ENCODE measurements around the gene PAK1IP1.
A peak's percentile ranks its signal among the peaks of the same experiment; 100 is the strongest.
"Not testable (repeated sequence)": the region's sequence is repeated elsewhere in the genome, so short reads cannot be mapped to it uniquely, and the experiment has no call there.

PAK1IP1 gene

DNA sequence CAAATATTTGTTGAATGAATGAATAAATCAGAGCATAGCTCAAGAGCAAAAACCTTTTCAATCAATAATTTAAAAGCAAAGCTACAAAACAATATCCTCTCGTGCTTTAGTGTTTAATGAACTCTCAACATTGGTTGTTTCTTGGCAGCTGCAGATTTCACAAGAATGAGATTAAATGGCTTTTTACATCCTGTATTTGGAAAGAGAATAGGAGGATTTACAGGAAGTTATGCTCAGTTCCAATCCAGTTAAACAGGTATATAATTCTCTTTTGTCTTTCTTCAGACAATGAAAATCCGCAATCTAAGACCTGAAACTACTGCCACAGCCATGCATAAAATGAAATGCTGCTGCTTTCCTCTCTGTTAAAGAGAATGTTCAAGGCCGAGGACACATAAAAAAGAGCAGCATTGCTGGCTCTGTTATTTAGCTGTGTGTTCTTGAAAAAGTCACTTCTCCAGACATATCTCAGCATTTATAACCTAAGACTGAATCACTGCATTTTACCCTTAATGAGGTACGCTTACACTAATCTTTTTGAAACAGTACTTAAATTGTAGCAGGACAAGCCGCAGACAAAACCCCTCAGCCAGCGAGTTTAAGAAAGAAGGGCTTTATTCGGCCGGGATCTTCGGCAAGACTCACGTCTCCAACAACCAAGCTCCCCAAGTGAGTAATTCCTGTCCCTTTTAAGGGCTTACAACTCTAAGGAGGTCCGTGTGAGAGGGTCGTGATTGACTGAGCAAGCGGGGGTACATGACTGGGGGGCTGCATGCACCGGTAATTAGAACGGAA is 3.9 kb upstream of the PAK1IP1 start:
- no peak for DNase-seq (ENCODE audit: low read depth in 2 of 2)

DNA sequence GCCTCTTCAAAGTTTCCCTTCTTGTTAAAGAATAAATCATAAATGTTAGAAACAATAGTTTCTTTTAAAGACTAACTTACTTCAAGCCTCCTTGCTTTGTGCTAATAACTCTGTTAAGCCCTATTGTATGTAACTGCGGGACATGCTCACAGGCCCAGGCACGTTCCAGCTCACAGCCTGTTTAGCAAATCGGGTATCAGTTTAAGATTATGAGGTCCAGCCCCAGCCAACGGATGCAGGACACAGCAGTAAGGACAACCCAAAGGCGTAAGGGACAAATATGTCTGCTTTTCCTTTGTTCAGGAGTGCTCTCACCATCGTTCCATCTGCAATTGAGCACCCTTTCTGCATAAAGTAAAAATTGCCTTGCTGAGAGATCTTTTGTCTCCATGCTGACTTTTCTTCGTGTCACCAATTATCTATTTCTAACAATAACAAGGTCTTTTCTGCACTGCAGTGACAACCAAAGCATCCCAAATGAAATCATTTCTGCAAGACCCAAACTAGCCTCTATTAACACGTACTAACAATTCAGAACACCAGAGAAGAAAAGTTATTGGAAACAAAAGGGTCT is 1.7 kb upstream of the PAK1IP1 start:
- DNase-seq (ENCODE audit: low read depth in 2 of 2), result no peak

DNA sequence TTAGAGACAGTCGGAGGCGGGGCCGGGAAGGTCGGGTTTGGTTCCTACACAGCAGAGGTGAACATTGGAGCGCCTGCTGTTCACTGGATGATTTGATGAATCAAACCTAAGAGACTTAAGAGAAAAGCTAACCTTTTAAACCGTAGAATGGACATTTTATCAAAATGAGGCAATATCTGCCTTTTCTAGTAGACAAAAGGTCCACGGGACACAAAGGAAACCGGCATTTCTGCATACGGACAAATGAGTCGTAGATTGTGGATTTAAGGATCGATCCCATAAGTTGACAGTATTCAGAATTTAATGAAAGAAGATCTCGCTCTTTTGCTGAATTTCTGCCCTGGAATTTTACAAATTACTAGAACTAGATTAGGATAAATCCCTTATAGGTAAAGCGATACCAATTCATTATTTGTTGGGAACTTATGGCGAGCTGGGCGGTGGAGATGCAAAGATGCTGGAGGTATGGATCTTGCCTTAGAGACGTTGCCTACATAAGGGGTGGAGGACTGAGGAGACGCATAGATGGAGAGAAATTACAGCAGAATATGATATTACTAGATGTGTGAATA is 400 bp downstream of the PAK1IP1 start:
- DNase-seq (ENCODE audit: low read depth in 2 of 2), result no peak

DNA sequence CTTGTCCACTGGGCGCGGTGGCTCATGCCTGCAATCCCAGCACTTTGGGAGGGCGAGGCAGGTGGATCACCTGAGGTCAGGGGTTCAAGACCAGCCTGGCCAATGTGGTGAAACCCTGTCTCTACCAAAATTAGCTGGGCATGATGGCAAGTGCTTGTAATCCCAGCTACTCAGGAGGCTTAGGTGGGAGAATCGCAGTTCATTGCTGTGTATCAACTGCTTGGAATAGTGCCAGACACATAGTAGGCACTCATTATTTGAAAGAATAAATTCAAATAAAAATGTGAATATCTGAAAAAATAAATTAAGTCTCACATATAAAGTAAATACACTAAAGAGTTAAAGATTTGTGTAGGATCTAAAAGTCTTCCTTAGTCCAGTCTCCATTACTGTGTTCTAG is 1.9 kb downstream of the PAK1IP1 start:
- DNase-seq (ENCODE audit: low read depth in 2 of 2), result no peak

DNA sequence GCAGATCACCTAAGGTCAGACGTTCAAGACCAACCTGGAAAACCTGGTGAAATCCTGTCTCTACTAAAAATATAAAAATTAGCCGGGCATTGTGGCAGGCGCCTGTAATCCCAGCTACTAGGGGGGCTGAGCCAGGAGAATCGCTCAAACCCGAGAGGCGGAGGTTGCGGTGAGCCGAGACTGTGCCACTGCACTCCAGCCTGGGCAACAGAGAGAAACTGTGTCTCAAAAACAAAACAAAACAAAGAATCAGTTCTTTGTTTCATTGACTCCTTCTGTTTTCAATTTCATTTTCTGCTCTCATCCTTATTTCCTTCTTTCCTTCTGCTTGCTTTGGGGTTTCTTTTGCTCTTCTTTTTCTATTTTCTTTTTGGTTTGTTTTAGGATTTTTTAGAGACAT is 19.2 kb downstream of the PAK1IP1 start:
- no peak for DNase-seq (ENCODE audit: low read depth in 2 of 2)

DNA sequence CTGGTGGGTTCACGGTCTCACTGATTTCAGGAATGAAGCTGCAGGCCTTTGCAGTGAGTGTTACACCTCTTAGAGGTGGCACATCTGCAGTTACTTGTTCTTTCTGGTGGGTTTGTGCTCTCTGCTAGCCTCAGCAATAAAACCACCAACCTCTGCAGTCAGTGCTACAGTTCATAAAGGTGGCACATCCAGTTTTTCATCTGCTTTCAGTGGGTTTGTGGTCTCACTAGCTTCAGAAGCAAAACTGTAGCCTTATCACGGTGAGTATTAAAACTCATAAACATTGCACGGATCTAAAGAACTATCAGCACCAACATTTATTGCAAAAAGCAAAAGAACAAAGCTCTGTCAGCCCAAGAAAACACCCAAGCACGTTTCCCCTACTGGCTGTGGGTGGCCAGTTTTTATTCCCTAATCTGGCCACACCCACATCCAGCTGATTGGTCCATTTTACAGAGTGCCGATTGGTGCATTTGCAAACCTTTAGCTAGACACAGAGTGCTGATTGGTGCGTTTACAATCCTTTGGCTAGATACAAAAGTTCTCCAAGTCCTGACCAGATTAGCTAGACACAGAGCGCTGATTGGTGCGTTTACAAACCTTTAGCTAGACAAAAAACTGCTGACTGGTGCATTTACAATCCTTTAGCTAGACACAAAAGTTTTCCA is 24.7 kb downstream of the PAK1IP1 start:
- DNase-seq (ENCODE audit: low read depth in 2 of 2), result no peak

DNA sequence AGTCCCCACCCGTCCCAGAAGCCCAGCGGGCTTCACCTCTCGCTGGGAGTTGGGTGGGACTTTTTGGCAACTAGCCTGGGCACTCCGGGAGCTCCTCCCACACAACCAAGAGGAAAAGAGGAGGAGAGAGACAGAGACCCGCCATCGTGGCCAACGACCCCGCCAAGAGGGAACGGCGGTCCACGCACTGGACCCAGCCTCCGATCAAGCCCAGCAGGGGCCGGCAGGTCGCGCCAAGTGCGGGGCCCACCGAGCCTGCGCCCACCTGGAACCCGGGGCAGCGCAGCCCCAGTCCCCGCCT is 25.1 kb downstream of the PAK1IP1 start:
- no peak for DNase-seq (ENCODE audit: low read depth in 2 of 2)

DNA sequence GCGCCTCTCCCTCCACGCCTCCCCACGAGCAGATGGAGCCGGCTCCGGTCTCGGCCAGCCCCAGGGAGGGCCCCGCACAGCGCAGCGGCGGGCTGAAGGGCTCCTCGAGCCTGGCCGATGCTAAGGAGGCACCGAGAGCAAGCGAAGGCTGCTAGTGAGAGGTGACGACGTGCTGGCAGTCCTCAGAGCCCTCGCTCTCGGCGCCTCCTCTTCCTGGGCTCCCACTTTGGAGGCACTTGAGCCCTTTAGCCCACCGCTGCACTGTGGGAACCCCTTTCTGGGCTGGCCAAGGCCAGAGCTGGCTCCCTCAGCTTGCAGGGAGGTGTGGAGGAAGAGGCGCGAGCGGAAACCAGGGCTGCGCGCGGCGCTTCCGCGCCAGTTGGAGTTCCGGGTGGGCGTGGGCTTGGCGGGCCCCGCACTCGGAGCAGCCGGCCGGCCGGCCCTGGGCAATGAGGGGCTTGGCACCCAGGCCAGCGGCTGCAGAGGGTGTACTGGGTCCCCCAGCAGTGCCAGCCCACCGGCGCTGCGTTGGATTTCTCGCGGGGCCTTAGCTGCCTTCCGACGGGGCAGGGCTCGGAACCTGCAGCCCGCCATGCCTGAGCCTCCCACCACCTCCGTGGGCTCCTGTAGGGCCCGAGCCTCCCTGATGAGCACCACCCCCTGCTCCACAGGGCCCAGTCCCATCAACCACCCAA is 25.6 kb downstream of the PAK1IP1 start:
- peak in 1 of 2 donors; percentile 20 for DNase-seq (ENCODE audit: low read depth in 2 of 2)

DNA sequence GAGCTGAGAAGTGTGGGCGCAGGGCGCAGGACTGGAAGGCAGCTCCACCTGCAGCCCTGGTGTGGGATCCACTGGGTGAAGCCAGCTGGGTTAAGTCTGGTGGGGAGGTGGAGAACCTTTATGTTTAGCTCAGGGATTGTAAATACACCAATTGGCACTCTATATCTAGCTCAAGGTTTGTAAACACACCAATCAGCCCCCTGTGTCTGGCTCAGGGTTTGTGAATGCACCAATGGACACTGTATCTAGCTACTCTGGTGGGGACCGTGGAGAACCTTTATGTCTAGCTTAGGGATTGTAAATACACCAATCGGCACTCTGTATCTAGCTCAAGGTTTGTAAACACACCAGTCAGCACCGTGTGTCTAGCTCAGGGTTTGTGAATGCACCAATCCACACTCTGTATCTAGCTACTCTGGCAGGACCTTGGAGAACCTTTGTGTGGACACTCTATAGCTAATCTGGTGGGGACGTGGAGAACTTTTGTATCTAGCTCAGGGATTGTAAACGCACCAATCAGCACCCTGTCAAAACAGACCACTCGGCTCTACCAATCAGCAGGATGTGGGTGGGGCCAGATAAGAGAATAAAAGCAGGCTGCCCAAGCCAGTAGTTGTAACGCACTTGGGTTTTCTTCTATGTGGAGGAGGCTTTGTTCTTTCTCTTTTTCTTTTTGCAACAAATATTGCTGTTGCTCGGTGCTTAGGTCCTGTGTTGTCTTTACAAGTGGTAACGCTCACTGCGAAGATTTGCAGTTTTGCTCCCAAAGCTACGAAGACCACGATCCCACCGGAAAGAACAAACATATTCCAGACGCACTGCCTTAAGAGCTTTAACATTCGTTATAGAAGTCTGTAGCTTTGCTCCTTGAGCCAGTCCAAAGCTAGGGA is 26.4 kb downstream of the PAK1IP1 start:
- DNase-seq (ENCODE audit: low read depth in 2 of 2), result not testable (repeated sequence)

DNA sequence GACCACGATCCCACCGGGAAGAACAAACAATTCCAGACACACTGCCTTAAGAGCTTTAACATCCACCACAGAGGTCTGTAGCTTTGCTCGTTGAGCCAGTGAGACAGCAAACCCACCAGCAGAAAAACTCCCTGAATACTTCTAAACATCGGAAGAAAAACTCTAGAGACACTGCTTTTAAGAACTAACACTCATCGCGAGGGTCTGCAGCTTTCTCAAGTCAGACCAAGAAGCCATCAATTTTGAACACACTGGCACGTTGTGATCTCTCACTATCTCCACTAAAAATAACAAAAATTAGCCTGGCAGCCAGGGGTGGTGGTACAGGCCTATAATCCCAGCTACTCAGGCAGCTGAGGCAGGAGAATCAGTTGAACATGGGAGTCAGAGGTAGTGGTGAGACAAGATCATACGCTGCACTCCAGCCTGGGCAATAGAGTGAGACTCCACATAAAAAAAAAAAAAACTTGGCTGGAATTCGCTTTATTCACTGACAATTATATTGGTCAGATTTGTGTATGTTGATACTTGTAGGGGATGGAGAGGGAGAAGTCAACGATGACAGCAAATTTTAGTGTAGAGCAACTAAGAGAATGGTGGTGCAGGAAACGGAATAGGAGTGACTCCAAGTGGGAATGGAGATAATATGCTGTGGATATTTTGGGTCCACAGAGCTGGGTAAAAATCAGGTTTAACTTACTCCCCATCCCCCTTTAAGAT is 27.2 kb downstream of the PAK1IP1 start:
- no peak for DNase-seq (ENCODE audit: low read depth in 2 of 2)

DNA sequence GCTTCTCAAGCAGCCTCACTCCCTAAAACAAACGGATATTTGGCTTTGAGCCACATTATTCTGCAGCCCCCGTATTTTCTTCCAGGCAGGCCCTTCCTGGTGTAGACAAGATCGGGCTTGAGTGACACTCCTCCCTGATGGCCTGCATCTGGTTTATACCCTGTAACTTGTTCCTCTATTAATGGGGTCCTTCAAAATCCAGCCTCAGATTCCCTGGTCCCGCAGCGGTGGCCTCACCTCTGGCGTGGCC is 27.7 kb downstream of the PAK1IP1 start:
- DNase-seq (ENCODE audit: low read depth in 2 of 2), result no peak

DNA sequence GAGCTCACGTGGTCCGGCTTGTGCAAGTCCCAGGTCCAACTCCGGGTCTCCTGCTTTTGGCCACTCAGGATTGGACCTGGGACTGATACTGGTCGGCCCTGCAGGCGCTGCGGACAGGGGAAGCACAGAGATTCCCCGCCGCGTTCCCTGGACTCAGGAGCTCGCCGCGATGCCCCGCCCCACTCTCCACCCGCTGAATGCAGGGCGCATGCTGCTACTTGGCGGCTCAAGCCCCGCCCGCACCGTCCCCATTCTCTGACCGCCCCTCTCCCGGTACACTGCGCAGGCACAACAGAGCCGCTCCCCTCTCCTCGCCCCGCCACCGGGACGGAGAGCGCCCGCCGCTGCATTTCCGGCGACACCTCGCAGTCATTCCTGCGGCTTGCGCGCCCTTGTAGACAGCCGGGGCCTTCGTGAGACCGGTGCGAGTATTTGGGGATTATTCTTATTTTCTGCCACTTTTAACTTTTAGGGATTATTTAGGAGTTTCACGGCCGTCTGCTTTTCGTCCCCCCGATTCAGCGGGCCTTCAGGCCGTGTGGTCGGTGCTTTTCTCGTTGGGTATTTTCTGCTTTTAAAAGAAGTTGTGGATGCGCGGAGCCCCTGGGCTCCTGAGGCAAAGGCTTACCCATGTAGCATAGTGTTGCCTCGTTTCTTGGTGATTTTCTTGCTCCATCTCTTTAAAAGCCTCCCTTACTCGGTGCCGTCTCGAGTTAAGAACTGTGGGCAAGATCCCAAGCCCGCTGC is 28.2 kb downstream of the PAK1IP1 start, which contains the start of gene TMEM14C:
Gene TMEM14C, plus strand, starts transcription at position 251 of the 747 bp plus-strand sequence. CDS start 1,544 bp downstream, outside the sequence.
- DNase-seq (ENCODE audit: low read depth in 2 of 2), result peak; percentile 32 to 67

DNA sequence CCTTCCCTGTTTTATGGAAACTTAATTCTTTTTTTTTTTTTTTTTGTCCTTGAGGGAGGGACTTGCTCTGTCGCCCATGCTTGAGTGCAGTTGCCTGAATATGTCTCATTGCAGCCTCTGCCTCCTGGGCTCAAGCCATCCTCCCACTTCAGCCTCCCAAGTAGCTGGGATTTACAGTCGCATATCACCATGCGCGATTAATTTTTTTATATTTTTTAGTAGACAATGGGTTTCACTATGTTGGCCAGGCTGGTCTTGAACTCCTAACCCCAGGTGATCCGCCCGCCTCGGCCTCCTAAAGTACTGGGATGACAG is 28.8 kb downstream of the PAK1IP1 start:
- DNase-seq (ENCODE audit: low read depth in 2 of 2), result no peak

DNA sequence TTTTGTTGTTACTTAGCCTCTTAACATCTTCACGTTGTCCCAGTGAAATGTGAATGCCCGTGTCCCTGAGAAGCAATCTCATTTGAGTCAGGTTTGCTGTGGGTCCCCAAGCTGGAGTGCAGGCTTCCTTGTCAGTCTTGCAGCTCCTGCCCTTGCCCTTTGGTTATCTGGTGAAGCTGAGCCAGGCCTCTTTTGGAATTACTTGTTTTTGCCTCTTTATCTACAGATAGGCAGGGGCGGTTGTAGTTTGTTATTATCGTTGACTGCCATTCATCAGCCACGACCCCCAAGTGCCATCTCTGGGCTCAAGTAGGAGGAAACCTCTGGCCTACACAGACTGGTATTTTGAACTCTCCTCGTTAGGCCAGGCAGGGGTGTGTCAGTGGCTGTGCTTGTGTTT is 30.3 kb downstream of the PAK1IP1 start:
- DNase-seq (ENCODE audit: low read depth in 2 of 2), result no peak

DNA sequence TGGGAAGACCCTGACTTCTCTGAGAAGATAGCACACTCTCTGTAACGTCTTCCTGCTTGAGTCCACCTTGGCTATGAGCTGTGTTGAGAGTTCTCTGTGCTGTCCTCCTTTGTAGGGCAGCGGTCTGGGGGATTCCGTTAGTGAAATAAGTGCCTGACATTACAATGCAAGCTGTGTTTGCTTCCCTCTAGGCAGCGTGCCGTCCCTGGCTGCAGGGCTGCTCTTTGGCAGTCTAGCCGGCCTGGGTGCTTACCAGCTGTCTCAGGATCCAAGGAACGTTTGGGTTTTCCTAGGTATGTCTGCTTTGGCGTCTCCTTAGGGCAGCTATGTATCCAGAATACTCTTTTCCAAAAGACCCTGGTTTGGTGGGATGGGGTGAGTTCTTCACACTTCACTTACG is 30.9 kb downstream of the PAK1IP1 start:
- DNase-seq (ENCODE audit: low read depth in 2 of 2), result no peak

DNA sequence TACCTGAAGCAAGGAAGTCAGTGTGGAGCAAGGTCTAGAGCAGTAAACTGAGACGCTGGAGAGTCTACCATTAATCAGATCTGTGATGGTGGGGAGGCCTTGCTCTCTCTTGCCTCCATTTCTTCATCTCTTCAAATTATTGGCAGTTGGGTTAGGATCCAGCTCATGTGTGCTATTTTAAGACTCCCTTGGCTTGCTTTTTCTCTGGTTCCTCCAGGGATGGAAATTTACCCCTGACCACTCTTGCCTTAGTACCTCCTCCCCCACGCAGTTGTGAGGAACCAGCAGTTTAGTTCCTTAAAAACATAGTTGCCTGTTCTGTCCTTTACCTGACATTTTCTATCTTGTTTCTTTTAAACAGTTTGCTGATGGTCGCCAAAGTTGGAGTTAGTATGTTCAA is 35.5 kb downstream of the PAK1IP1 start:
- no peak for DNase-seq (ENCODE audit: low read depth in 2 of 2)

DNA sequence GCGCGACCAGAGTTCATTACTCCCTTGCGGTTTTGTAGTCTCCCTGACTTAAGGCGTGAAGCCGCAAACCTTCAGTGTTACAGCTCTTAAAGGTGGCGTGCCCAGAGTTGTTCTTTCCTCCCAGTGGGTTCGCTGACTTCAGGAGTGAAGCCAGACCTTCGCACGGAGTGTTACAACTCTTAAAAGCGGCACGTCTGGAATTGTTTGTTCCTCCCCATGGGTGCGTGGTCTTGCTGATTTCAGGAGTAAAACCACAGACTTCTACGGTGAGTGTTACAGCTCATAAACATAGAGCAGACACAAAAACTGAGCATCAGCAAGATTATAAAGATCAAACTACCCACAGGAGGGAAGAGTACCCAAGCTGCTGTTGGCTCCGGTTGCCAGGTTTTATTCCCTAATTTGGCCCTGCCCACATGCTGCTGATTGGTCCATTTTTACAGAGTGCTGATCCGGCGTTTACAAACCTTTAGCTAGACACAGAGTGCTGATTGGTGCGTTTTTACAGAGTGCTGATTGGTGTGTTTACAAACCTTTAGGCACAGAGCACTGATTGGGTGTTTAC is 38.5 kb downstream of the PAK1IP1 start:
- DNase-seq (ENCODE audit: low read depth in 2 of 2), result no peak

DNA sequence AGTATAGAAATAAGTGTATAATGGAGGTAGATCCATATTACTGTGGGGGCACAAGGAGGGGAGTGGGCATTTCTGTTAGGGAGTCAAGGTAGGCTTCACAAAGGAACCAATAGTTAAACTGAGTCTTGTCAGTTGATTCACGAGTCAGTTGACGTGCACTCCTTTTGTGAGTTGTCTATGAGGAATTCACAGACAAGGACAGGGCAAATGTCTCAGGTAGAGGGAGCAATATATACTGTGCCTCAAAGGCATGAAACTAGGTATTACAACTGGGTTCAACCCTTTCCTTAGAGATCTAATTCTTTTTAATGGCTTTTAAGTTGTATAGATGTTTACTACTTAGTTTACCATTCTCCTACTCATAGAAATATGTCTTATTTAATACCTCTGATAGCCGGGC is 39.1 kb downstream of the PAK1IP1 start:
- DNase-seq (ENCODE audit: low read depth in 2 of 2), result no peak

DNA sequence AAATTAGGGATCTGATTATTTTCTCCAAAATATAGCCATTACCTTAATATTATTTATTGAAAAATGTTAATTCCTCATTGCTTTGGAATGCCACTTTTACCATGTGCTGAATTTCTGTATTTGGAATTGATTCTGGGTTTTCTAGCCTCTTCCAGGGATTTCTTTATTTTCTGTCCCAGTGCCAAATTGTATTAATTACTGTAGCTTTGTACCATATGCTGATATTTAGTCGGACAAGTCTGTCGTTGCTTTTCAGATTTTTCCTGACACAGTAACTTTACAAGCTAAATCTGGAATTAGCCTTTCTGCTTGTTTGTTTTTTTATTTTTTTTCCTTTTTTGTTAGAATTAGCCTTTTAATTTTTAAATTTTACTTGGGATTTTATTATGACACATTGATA is 42.0 kb downstream of the PAK1IP1 start:
- DNase-seq (ENCODE audit: low read depth in 2 of 2), result no peak

DNA sequence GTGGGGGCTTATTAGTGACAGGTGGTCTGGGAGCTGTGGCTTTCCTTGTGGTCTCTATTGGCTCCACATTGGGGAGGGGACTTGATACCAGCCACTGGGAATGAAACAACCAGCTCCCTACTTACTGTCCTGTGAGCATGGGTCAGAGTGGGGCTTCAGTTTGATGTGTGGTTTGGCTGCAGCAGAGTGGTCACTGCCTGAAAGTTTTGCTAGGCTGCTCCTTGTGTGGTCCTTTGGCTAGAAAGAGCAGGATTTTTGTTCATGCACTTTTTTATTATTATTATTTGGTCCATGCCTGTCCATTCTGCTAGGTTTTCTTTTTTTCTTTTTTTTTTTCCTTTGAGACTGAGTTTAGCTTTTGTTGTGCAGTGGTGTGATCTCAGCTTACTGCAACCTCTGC is 45.3 kb downstream of the PAK1IP1 start:
- DNase-seq (ENCODE audit: low read depth in 2 of 2), result no peak

Data from stimulated activated CD4-positive, alpha-beta T cell treated with anti-CD3 and anti-CD28 coated beads, Interleukin-1b, Interleukin-23, amount 100 ng/mL, for 1 hour (primary cell).